Measurements from ENCODE around the gene NAGPA. TPM values are rescaled to one million over a fixed set of nuclear protein-coding genes. Genes with fewer than 3 reads are reported as not detected.

Gene NAGPA
- polyA plus RNA-seq, 12 donors = 2.7 to 9.0 (median 4.5) TPM; not detected in 2

GRCh38 chr16:4979164-4979563 lies 54.6 kb downstream of the NAGPA start:
- no peak for DNase-seq

DNA sequence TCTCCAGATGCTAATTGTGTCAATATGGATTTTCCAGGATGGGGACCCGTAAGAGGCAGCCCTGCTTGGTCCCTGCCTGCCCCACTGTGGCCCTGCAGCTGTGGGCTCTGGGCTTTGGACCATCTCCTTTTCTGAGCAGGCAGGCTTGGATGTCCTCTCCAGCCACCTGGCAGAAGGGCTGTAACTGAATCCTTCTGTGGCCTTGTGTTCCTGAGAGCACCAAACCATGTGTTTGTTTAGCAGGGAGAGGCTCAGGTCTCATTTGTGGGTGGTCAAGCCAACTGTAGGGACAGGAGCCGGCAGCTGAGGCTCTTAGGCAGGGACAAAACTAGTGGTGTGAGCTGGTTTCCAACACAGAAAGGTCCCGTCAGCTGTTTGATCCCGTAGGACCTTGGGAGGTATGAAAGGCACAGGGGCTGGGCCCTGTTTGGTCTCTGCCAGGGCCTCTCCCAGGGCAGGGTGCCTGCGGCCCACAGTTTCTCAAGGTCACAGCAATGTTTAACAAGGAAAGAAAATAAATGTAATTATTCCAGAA lies 57.1 kb downstream of the NAGPA start:
- DNase-seq = no peak

DNA sequence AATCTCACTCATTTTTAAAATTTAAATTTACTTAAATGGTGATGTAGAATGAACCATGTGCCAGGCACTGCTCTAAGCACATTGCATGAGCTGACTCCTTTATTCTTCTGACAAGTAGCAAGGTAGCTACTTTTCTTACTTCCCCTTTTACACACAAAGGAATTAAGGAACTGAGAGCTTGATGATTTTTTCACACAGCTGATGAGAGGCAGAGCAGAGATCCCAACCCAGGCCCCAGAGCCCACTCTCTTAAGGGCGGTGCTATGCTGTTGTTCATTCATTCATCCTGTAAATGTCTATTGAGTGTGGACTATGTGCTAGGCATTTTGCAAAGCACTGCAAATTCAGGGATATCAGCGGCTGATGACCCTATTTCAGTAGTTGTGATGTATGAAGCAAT lies 57.7 kb downstream of the NAGPA start:
- no peak for DNase-seq

Other genes with a start within 250 kb of the NAGPA start
- gene SEPTIN12, start 245.6 kb downstream of the NAGPA start, polyA plus RNA-seq (ENCODE audit: insufficient read length in 12 of 12) = 10 to 100 TPM in 1 of 12 donors, not detected in 11; 14.2 TPM
- gene SMIM22, start 238.6 kb downstream of the NAGPA start, polyA plus RNA-seq (ENCODE audit: insufficient read length in 12 of 12) = 1 to 10 TPM in 2 of 12 donors, under 1 TPM in 3, not detected in 7; 0.21 to 1.2 (median 0.36) TPM
- gene ROGDI, start 231.3 kb downstream of the NAGPA start, polyA plus RNA-seq (ENCODE audit: insufficient read length in 12 of 12) = 10 to 100 TPM in 9 of 12 donors, 1 to 10 TPM in 2, not detected in 1; 7.7 to 27.6 (median 11.2) TPM
- 10 to 100 TPM in 11 of 12 donors, not detected in 1; 47.7 to 64.0 (median 56.2) TPM for gene GLYR1, start 186.6 kb downstream of the NAGPA start, polyA plus RNA-seq (ENCODE audit: insufficient read length in 12 of 12)
- 10 to 100 TPM in 11 of 12 donors, not detected in 1; 16.7 to 28.9 (median 19.7) TPM for gene UBN1, start 186.5 kb downstream of the NAGPA start, polyA plus RNA-seq (ENCODE audit: insufficient read length in 12 of 12)
- 10 to 100 TPM in 3 of 12 donors, 1 to 10 TPM in 5, under 1 TPM in 3, not detected in 1; 0.68 to 76.8 (median 1.1) TPM for gene PPL, start 96.8 kb downstream of the NAGPA start, polyA plus RNA-seq (ENCODE audit: insufficient read length in 12 of 12)
- gene SEC14L5, start 75.6 kb downstream of the NAGPA start, polyA plus RNA-seq (ENCODE audit: insufficient read length in 12 of 12) = 1 to 10 TPM in 3 of 12 donors, under 1 TPM in 8, not detected in 1; 0.35 to 1.5 (median 0.75) TPM
- 1 to 10 TPM in 1 of 12 donors, under 1 TPM in 9, not detected in 2; 0.13 to 1.1 (median 0.40) TPM for gene C16orf89, start 32.0 kb upstream of the NAGPA start, polyA plus RNA-seq (ENCODE audit: insufficient read length in 12 of 12)
- gene ALG1, start 37.9 kb upstream of the NAGPA start, polyA plus RNA-seq (ENCODE audit: insufficient read length in 12 of 12) = 10 to 100 TPM in 10 of 12 donors, 1 to 10 TPM in 1, not detected in 1; 10.0 to 15.7 (median 11.9) TPM
- gene EEF2KMT, start 63.9 kb upstream of the NAGPA start, polyA plus RNA-seq (ENCODE audit: insufficient read length in 12 of 12) = 10 to 100 TPM in 5 of 12 donors, 1 to 10 TPM in 5, not detected in 2; 8.8 to 12.1 (median 10.2) TPM